ENCODE data around the gene BCR. TPM values are rescaled to one million over a fixed set of nuclear protein-coding genes. Genes with fewer than 3 reads are reported as not detected.

BCR gene
- total RNA-seq, 1 donor from 2014 or later, result 30.0 TPM

DNA sequence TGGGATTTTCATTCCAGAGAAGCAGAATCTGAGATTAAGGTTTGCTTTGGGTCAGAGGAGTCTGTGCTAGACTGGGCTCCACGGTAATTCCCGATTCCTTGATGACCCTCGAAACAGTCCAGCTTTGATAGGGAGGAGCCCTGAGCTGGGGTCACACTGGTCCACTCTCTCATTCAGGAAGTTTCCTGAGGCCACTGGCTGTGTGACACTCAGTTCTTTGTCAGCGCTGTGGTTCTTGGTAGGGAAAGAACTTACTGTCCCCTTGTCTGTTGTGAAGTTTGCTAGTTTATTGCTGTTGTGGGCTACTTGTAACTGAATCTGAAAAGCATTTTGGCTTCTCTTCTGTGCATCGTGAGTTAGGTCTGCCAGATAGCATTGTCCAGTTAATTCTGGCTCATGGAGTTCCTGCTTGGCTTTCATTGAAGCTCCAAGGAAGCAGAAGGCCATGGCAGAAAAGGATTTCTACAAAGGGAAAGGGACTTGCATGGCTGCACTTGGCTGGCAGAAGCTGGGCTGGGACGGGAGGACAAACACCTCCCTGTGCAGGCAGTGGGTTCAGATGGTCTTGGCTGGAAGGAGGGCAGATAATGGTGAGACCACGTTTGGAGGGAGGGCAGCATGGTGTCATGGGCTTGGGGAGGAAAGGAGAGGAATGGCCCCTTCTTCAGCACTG is 23.3 kb downstream of the BCR start:
- Mint-ChIP-seq H3K9me3 (ENCODE audit: low read depth) (no peaks in the 10 kb centered on the region), H3K4me3 (ENCODE audit: unreplicated experiment) (no peak overlapping the region), H3K27ac (ENCODE audit: unreplicated experiment) (no peak overlapping the region), H3K27me3 (ENCODE audit: low read depth) (no peaks in the 10 kb centered on the region), H3K4me1 (ENCODE audit: low read depth) (peaks cover 14% of the 10 kb centered on the region), H3K36me3 (ENCODE audit: low read depth) (peaks cover 7% of the 10 kb centered on the region)
- no peak for DNase-seq (ENCODE audit: low spot score)
- TF ChIP-seq, protein P1, sequence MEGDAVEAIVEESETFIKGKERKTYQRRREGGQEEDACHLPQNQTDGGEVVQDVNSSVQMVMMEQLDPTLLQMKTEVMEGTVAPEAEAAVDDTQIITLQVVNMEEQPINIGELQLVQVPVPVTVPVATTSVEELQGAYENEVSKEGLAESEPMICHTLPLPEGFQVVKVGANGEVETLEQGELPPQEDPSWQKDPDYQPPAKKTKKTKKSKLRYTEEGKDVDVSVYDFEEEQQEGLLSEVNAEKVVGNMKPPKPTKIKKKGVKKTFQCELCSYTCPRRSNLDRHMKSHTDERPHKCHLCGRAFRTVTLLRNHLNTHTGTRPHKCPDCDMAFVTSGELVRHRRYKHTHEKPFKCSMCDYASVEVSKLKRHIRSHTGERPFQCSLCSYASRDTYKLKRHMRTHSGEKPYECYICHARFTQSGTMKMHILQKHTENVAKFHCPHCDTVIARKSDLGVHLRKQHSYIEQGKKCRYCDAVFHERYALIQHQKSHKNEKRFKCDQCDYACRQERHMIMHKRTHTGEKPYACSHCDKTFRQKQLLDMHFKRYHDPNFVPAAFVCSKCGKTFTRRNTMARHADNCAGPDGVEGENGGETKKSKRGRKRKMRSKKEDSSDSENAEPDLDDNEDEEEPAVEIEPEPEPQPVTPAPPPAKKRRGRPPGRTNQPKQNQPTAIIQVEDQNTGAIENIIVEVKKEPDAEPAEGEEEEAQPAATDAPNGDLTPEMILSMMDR (IDR thresholded peaks at IDR 0.05), result no peak

DNA sequence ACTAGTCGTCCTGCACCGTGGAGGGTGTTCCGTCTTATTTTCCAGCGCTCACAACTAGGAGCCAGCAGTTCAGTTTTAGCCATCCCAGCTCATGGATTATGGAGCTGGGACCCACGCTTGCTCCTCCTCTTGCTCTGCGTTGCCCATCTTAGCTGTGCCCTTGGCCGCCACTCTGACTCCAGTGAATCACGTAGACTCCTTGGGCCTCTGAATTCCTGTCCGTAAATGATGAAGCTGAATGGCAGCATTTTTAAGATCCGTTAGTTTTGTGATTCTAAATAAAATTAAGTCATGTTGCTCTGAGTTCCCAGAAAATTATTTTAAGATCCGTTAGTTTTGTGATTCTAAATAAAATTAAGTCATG is 23.8 kb downstream of the BCR start:
- H3K36me3 Mint-ChIP-seq (ENCODE audit: low read depth), result peaks cover 7% of the 10 kb centered on the region
- no peak for DNase-seq (ENCODE audit: low spot score)
- no peak overlapping the region for H3K27ac Mint-ChIP-seq (ENCODE audit: unreplicated experiment)
- TF ChIP-seq, protein P1 (IDR thresholded peaks at IDR 0.05), result no peak
- H3K4me3 Mint-ChIP-seq (ENCODE audit: unreplicated experiment), result no peak overlapping the region
- H3K4me1 Mint-ChIP-seq (ENCODE audit: low read depth), result peaks cover 10% of the 10 kb centered on the region
- H3K27me3 Mint-ChIP-seq (ENCODE audit: low read depth), result no peaks in the 10 kb centered on the region
- no peaks in the 10 kb centered on the region for H3K9me3 Mint-ChIP-seq (ENCODE audit: low read depth)

DNA sequence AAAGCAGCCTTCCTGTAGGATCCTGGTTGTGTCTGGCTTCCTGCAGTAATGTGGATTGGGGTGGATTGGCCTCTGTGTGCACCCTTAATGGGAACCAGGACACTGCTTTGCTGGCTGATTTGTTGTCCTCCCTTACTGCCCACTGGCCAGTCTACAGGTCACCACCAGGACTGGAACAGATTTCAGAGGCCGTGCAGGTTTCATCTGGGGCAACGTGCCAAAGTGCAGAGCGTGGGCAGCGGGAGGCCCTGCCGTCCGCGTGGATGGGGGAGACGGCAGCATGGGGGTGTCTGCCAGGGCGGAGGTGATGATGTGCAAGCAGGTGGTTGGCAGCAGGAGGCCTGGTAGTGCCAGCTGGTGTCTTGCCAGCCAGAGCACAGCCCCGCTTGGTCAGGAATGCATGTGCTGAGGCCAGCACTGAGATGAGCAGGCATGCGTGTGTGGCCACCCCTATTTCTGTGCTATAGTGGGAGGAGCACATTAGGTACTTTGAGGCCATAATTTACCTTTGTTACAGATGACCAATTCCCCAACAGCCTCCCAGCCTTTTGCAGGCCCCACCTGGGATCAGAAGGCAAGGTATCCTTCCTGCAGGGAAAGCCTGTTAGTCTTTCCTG is 24.3 kb downstream of the BCR start:
- H3K36me3 Mint-ChIP-seq (ENCODE audit: low read depth), result peaks cover 4% of the 10 kb centered on the region
- H3K9me3 Mint-ChIP-seq (ENCODE audit: low read depth), result no peaks in the 10 kb centered on the region
- H3K27me3 Mint-ChIP-seq (ENCODE audit: low read depth), result no peaks in the 10 kb centered on the region
- no peak for DNase-seq (ENCODE audit: low spot score)
- peaks cover 5% of the 10 kb centered on the region for H3K4me1 Mint-ChIP-seq (ENCODE audit: low read depth)
- H3K27ac Mint-ChIP-seq (ENCODE audit: unreplicated experiment), result no peak overlapping the region
- TF ChIP-seq, protein P1 (IDR thresholded peaks at IDR 0.05), result no peak
- H3K4me3 Mint-ChIP-seq (ENCODE audit: unreplicated experiment), result no peak overlapping the region

DNA sequence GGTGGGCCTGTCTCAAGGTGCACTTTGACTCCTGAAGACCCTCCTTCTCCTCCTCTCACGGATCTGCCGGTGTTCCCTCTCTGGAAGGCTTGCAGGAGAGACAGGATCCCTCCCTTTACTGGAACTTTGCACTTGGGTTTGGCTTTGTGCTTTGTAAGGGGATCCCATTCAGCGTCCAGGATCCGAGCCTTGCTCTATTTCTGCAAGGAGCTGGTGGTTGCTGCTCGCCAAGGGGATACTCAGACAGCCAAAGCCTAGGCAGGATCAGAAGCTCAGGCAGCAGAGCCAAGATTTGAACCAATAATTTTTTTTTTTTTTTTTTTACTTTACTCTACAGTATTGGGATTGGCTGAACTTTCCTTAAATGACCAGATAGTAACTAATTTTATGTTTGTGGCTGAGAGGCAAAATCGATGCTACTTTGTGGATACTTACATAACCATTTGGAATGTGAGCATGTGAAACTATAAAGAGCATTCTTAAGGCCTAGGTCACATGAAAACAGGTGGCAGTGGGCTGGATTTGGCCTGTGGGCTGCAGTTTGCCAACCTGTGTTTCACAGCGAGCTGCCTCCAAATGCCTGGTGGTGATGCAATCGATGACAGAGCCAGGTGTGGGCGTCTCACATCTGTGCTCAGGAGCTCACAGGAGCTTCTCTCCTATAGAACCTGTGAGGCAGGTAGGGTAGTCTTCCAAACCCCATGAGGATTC is 25.2 kb downstream of the BCR start:
- Mint-ChIP-seq H3K27me3 (ENCODE audit: low read depth) (no peaks in the 10 kb centered on the region), H3K9me3 (ENCODE audit: low read depth) (no peaks in the 10 kb centered on the region), H3K27ac (ENCODE audit: unreplicated experiment) (no peak overlapping the region), H3K4me3 (ENCODE audit: unreplicated experiment) (no peak overlapping the region), H3K4me1 (ENCODE audit: low read depth) (peaks cover 4% of the 10 kb centered on the region), H3K36me3 (ENCODE audit: low read depth) (peaks cover 4% of the 10 kb centered on the region)
- no peak for DNase-seq (ENCODE audit: low spot score)
- TF ChIP-seq, protein P1 (IDR thresholded peaks at IDR 0.05), result no peak

DNA sequence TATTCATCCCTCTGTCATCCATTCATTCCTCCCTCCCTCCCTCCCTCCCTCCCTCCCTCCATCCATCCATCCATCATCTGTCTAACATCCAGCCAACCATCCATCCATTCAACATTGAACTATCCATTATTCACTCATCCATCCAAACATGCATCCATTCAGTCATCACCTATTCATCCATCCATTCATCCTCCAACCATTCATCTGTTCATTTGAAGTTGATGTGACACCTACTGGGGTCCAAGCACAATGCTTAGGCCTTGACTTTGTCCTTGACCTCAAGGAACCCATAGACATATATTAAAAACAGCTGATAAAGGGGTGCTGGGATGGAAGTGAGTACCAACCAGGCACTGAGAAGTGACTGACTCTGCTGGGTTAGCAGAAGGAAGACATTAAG is 26.6 kb downstream of the BCR start:
- no peaks in the 10 kb centered on the region for H3K27me3 Mint-ChIP-seq (ENCODE audit: low read depth)
- no peak overlapping the region for H3K27ac Mint-ChIP-seq (ENCODE audit: unreplicated experiment)
- H3K36me3 Mint-ChIP-seq (ENCODE audit: low read depth), result peaks cover 4% of the 10 kb centered on the region
- TF ChIP-seq, protein P1 (IDR thresholded peaks at IDR 0.05), result no peak
- H3K4me3 Mint-ChIP-seq (ENCODE audit: unreplicated experiment), result no peak overlapping the region
- no peaks in the 10 kb centered on the region for H3K9me3 Mint-ChIP-seq (ENCODE audit: low read depth)
- no peak for DNase-seq (ENCODE audit: low spot score)
- H3K4me1 Mint-ChIP-seq (ENCODE audit: low read depth), result peaks cover 10% of the 10 kb centered on the region
